Nephron (organoid): ENCODE measurements around the gene PLD1.
A peak's percentile ranks its signal among the peaks of the same experiment; 100 is the strongest.

ENCODE experiments used
- H3K27ac Mint-ChIP-seq, 3 experiments: 2 replicates each; pipeline ENCODE4 v1.8.0; 2020; ENCODE audit warnings: mixed read lengths in 3 of 3, mild to moderate bottlenecking in 2 of 3, moderate library complexity in 1 of 3
- H3K27me3 Mint-ChIP-seq: 2 replicates; pipeline ENCODE4 v1.8.0; 2021; ENCODE audit warnings: low read depth, mild to moderate bottlenecking, moderate library complexity, mixed read lengths
- H3K36me3 Mint-ChIP-seq: 2 replicates; pipeline ENCODE4 v1.8.0; 2020; ENCODE audit warnings: low read depth, mixed read lengths
- H3K4me1 Mint-ChIP-seq: 2 replicates; pipeline ENCODE4 v1.8.0; 2020; ENCODE audit warnings: mixed read lengths
- H3K4me3 Mint-ChIP-seq, 3 experiments: 2 replicates each; pipeline ENCODE4 v1.8.0; 2020; ENCODE audit warnings: mild to moderate bottlenecking in 3 of 3, mixed read lengths in 3 of 3, moderate library complexity in 2 of 3
- H3K9me3 Mint-ChIP-seq: 2 replicates; pipeline ENCODE4 v1.8.0; 2020; ENCODE audit warnings: mixed read lengths
- TF ChIP-seq, protein P1 (sequence below), 3 experiments: fragments of 200-600 bp; sonication (generic); IDR thresholded peaks; one replicate each; pipeline ENCODE4 v1.5.0; 2021; ENCODE audit warnings: antibody characterized with exemption in 3 of 3; ENCODE audit not compliant: unreplicated experiment in 3 of 3

PLD1 gene

DNA sequence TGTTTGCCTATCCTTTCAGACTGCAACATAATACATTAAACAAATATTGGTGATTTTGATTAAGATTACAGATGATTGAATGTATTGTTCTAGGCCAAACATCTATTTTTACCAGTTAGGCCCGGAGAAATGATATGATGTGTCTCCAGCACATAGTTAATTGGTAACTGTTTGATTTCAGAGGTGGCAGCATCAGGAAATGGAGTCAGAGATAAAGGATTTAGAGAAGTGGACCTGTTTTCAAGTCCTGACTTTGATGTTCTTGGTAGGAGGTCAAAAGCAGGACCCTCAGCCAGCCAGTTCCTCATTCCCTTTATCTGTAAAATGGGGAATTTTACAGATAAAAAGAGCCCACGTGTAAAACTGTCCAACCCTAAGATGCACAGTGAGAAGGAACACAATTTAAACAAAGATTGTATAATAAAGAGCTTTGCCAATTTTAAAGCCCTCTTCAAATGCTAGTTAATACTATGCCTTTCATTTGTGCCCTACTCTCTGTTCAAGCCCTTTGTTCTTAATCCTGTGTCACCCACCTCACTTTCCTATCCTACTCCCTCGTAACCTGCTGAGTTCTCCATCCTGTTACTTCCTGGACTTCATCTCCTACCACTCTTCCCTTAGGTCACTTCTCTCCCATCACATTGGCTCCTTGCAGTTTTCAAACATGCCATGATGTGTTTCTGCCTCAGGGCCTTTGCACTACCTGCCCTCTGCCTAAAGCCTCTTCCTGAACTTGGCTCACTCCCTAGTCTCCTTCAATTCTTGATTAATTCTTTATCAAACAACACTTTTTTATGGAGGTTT, 35.4 kb upstream of the PLD1 start:
- Mint-ChIP-seq H3K4me3 (no peak overlapping the region), H3K27ac (no peak overlapping the region)

GRCh38 chr3:171844873-171845272, 34.6 kb upstream of the PLD1 start:
- Mint-ChIP-seq H3K4me1 (peaks cover 25% of the 10 kb centered on the region), H3K9me3 (no peaks in the 10 kb centered on the region), H3K27me3 (no peaks in the 10 kb centered on the region), H3K4me3 (no peak overlapping the region), H3K27ac (no peak overlapping the region), H3K36me3 (no peaks in the 10 kb centered on the region)
- TF ChIP-seq, protein P1, sequence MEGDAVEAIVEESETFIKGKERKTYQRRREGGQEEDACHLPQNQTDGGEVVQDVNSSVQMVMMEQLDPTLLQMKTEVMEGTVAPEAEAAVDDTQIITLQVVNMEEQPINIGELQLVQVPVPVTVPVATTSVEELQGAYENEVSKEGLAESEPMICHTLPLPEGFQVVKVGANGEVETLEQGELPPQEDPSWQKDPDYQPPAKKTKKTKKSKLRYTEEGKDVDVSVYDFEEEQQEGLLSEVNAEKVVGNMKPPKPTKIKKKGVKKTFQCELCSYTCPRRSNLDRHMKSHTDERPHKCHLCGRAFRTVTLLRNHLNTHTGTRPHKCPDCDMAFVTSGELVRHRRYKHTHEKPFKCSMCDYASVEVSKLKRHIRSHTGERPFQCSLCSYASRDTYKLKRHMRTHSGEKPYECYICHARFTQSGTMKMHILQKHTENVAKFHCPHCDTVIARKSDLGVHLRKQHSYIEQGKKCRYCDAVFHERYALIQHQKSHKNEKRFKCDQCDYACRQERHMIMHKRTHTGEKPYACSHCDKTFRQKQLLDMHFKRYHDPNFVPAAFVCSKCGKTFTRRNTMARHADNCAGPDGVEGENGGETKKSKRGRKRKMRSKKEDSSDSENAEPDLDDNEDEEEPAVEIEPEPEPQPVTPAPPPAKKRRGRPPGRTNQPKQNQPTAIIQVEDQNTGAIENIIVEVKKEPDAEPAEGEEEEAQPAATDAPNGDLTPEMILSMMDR (IDR thresholded peaks at IDR 0.05; ENCODE audit: unreplicated experiment in 3 of 3) = no peak

More for the DNA sequence above, 35.4 kb upstream of the PLD1 start:
- TF ChIP-seq, protein P1 (IDR thresholded peaks at IDR 0.05; ENCODE audit: unreplicated experiment in 3 of 3) = no peak
- H3K4me1 Mint-ChIP-seq = peaks cover 27% of the 10 kb centered on the region
- H3K27me3 Mint-ChIP-seq = no peaks in the 10 kb centered on the region
- H3K36me3 Mint-ChIP-seq = no peaks in the 10 kb centered on the region
- H3K9me3 Mint-ChIP-seq = no peaks in the 10 kb centered on the region

DNA sequence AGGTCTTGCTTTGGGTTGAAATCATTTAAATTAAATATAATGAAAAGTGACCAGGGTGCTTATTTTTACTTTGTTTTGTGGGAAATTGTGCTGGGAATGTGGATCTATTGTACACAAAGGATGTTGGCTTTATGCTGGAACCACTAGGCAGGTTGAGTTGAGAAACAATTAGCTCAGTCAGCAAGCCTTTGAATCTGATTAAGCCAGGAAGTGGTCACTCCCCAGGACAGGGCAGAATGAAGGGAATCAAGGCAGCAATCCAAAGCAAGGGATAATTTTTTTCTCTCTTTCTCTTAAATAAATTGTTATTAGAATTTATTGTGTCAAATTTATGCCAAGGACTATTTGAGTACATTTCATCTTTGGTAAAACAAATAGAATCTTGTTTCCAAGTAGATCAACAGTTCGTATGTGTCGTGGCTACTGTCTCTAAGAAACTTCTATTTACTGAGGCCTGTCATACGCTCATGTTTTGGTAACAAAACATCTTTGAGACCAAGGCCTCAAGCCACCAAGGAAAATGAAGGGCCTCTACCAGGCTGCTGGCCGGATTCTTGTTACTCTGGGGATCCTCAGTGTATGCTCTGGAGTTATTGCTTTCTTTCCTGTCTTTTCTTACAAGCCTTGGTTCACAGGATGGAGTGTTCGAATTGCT, 32.7 kb upstream of the PLD1 start, which contains the start of gene TMEM212:
Gene TMEM212 (plus strand): TSS at position 486 of the 655 bp plus-strand sequence. CDS start 35 bp downstream, at position 521.
- no peaks in the 10 kb centered on the region for H3K27me3 Mint-ChIP-seq
- H3K9me3 Mint-ChIP-seq = no peaks in the 10 kb centered on the region
- TF ChIP-seq, protein P1 (IDR thresholded peaks at IDR 0.05; ENCODE audit: unreplicated experiment in 3 of 3) = no peak
- H3K36me3 Mint-ChIP-seq = no peaks in the 10 kb centered on the region
- no peak within 1 kb of the TSS for H3K4me3 Mint-ChIP-seq
- H3K27ac Mint-ChIP-seq = peak within 1 kb of the TSS in 1 of 3 experiments; percentile 26
- H3K4me1 Mint-ChIP-seq = peaks cover 32% of the 10 kb centered on the region

DNA sequence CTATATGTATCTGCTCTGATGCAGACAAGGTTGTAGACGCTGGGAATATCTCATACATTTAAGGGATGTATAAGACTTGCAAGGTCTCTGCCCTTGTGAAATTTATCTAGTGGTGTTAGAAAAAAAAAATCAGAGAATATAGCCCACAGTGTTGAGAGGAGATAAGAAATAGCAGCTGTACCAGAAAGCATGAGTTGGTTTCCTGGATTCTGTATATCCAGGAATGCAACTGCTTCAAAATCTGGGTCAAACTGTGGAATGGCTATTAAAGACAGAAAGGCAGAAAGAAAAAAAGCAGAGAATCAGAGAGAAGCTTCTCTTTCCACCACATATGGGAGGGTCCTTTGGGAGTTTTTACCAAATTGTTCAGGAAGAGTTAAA, 31.3 kb upstream of the PLD1 start:
- Mint-ChIP-seq H3K4me1 (peaks cover 26% of the 10 kb centered on the region), H3K27ac (peak overlapping the region; percentile 3 to 74 (median 7)), H3K9me3 (no peaks in the 10 kb centered on the region), H3K27me3 (no peaks in the 10 kb centered on the region), H3K36me3 (no peaks in the 10 kb centered on the region), H3K4me3 (no peak overlapping the region)
- TF ChIP-seq, protein P1 (IDR thresholded peaks at IDR 0.05; ENCODE audit: unreplicated experiment in 3 of 3) = no peak

DNA sequence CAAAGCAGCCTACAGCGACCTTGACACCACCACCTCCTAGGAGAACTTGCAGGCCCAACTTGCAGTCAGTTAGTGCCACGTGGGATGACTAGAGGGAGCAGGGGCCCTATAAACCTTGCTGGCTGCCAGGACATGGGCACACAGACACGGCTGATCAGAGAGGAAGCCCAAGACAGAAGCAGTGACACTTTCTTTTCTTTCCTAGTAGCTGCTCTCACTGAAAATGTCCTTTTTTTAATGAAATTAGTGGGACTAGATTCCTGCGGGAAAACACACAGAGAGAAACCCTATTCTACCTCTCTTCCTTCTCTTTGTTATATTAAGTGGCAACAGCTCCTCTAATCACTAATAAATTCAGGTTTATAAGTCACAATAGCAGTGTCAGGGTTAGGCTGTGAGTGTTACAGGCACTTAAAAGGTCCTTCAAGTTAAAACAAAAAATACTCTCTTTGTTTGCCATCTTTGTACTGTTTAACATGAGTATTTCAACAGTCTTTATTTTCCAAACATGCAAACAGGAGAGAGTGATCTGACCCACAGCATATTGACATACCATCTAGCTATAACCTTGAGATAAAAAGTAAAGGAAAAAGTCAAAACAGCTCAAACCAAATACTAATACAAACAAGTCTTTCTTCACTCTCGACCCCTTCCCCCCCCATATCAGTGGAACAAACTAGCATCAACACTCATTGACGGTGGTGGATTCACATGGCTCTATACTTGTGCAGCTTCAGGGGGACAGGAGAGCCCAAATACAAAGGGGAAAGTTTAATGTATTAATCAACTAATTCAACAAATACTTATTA, 30.7 kb upstream of the PLD1 start:
- no peak overlapping the region for H3K4me3 Mint-ChIP-seq
- peak overlapping the region; percentile 7 to 74 (median 47) for H3K27ac Mint-ChIP-seq
- H3K4me1 Mint-ChIP-seq = peaks cover 26% of the 10 kb centered on the region
- H3K9me3 Mint-ChIP-seq = no peaks in the 10 kb centered on the region
- no peaks in the 10 kb centered on the region for H3K36me3 Mint-ChIP-seq
- TF ChIP-seq, protein P1 (IDR thresholded peaks at IDR 0.05; ENCODE audit: unreplicated experiment in 3 of 3) = no peak
- H3K27me3 Mint-ChIP-seq = no peaks in the 10 kb centered on the region
